NCI-H1436 treated with DMSO at 0.1 percent for 48 hours (cell line): ENCODE measurements around the gene KCNMA1.

Experiments used
- DNase-seq: peaks from one replicate; lab custom pipeline; 2025; lab: John Stamatoyannopoulos, UW

The KCNMA1 gene

DNA sequence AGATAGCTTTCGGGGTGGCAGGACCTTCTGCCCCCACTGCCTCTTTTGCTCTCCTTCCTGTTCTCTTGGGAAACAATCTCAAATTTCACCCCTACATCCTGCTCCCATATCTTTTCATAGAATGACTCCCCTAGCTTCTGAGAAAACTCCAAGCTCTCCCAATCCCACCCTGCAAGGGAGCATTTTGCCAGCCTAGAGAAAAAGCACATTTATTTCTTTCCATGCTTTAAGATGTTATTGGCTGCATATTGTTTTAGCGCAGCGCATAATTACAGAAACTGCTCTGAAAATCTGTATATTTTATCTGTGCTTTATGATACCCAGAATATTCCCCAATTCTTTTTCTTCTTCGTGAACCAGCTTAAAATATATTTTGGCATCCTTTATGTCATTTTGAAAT, 601.3 kb downstream of the KCNMA1 start:
- no peak for DNase-seq

- no peak for DNase-seq
Observed at GRCh38 chr10:77034795-77035194, 602.8 kb downstream of the KCNMA1 start.

GRCh38 chr10:77034240-77034639, 603.4 kb downstream of the KCNMA1 start:
- DNase-seq = no peak

GRCh38 chr10:77032188-77032570, 605.4 kb downstream of the KCNMA1 start:
- DNase-seq = no peak

GRCh38 chr10:77031531-77032187, 605.9 kb downstream of the KCNMA1 start:
- no peak for DNase-seq

DNA sequence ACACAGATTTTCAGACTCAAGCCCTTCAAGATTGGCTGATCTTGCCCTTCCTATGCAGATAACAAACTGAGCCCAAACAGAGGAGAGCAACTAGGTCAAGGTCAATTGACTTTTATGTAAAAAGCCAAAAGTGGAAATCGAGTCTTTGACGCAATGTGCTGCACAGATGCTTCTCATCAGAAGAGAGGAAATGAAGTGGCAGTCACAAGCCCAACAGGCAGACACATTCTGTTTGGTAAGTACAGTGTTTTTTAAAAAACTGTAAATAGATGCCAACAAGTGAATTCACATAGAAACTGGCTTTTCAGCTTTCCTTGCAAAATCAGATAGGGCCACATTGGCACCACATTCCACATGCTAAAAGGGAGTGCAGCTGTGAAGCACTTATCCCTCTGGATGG, 606.6 kb downstream of the KCNMA1 start:
- no peak for DNase-seq

- DNase-seq = no peak
Observed at GRCh38 chr10:77029777-77030717, 607.6 kb downstream of the KCNMA1 start.

DNA sequence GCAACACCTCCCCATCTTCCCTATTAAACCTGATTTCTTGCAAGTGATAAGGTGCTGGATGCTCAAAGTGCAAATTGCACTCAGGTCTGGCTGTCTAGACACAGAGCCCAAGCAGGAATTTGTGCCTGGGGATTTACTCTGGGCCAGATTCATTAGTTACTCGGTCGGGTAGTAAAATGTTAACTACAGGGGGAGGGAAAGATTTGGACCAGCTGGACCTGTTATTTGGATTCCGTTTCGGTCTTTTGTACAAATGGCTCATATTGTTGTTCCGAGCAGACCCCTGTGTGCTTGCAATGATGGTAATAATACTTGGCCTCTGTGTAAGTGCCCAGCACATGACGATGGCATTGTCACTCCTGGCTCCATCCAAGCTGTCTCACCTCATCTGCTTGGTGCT, 609.6 kb downstream of the KCNMA1 start:
- no peak for DNase-seq

DNA sequence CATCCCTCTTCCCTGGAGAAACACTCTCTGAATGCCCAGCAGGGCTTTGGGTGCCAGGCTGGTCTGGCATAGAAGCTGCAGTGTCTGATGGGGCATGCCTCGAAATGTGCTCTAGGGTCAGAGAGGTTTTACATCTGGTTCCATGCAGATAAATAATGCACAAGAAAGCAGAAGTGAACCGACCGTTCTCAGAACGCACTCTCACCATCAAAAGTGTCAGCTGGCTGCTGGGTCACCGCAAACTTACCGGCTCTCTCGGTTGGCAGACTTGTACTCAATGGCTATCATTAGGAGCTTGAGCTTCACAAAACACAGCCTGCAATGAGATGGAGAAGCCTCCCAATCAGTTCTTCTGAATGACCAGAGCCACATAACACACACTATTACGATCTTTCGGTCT, 610.0 kb downstream of the KCNMA1 start:
- no peak for DNase-seq

DNA sequence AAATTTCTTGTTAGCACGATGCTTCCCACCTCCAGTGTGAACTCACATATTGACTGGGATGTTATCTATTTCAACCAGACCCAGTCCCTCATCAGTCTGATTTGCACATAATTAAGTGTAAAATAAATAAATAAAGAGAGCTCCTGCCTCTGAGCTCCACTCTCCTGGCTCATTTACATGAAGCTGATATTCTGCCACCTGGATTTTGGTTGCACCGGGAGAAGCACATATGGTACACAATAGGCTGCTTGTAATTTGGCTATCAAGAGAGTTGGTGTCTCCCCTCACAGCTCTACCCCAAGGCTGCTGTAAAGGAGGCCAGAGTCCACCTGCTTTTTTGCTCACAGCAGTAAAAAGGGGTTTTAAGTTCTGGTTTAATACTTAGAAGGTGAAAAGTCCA, 610.5 kb downstream of the KCNMA1 start:
- DNase-seq = no peak

GRCh38 chr10:77026148-77026547, 611.5 kb downstream of the KCNMA1 start:
- DNase-seq = no peak

DNA sequence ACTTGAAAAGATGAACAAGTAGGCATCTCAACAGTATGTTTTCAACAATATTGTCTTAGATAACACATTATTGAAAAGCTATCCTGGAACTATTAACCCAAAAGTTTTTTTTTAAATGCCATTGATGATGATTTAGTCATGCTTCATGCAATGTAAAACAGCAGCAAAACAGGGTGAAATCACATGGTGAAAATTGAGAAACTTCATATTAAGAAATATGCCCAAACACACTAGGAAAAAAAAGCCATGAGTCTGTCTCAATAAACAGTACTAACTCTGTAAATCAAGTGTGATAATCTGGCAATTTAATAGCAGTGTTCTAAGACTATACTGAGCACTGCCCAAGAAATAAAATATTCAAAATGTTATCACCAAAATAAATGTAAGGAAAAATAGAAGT, 613.1 kb downstream of the KCNMA1 start:
- DNase-seq = no peak

DNA sequence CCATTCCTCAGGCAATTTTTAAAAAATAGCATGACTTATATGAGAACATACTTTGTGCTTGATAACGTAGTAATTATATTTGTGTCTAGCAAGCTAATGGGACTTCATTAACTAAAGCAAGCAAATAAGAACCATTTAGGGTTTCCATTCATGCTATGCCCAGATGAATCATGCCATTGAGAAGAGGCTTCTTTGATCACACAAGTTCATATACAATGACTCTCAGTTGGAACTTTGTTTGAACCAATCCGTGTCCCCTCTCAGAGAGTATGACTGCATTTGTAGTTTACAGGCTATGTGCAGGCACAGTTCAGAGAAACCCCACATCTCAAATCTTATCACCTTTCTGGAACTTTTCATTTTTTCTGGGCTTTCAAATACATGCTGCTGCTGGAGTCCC, 614.2 kb downstream of the KCNMA1 start:
- DNase-seq = no peak

DNA sequence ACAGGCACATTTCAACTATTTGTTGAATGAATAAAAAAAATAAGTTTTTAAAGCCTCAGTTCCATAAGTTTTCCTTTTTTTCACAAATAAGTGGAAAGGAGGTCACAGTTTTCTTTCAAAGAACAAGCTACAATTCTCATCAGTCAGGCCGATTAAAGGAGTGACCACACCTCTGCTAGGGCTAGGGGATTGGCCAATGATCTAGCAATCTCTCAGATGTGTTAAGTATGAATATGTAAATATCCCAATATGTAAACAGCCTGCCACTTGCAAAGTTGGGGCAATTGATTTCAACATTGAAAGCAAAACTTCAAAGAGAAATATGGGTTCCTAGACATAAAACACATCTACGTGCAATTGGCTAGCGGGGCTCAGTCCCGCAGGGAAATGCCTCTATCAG, 614.9 kb downstream of the KCNMA1 start:
- DNase-seq = no peak

DNA sequence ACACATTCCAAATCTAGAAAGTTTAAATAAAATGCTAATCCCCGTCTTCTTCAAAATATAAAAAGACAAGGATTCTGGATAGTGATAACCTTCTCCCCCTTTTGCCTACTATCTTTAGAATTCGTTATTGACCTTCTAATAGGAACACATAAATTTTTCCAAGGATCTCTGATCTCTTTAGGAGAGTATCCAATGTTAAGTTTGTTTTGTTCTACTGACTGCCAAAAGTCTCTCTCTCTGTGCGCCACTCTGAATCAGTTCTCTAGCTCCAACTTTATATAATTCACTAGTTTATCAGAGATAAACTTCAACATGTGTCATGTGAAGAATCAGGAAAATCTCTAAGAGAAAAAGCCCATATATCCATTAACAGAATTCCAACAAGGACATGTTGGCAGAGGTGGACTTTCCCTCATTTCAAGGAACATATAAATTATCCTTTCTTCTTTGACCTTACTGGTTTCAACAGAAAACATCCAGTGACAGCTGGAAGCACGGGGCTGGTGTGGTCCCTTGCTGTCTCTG, 615.6 kb downstream of the KCNMA1 start:
- DNase-seq = no peak

GRCh38 chr10:77020426-77021040, 617.1 kb downstream of the KCNMA1 start:
- no peak for DNase-seq

DNA sequence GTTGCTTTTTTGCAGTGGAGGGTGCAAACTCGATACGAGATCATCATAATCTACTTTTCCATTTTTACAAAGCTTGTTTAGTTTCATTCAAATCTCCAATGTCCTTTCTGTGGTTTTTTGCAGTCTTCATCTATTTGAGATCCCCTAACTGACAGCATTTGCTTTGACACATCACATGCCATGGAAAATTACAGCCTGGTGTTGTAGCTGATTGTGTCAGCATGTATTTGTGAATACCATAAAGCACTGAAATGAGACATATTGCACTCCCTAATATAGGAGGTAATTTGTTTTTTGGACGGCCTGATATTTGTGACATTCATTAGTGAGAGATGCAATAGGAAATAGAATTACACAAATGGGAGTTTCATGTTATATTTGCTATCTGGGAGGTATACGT, 620.8 kb downstream of the KCNMA1 start:
- DNase-seq = no peak

- DNase-seq = no peak
Observed at GRCh38 chr10:77016278-77016815, 621.3 kb downstream of the KCNMA1 start.

DNA sequence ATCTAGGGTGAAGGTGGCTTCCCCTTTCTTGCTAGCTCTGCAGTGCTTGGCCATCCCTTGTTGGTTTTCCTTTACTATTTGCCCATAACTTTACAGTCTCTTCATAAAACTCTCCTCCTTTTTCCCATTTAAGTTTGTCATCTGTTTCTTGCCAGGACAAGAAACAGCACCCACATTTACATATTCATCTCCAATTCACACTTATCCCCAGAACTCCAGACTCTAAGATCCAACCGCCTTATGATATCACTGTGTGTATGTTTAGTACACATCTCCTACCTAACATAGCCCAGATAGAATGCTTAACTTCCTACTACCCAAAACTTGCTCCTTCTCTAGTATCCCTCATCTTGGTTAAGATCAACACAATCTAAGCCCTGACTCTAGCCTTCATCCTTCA, 622.2 kb downstream of the KCNMA1 start:
- no peak for DNase-seq

- no peak for DNase-seq
Observed at GRCh38 chr10:77012812-77013500, 624.7 kb downstream of the KCNMA1 start.

GRCh38 chr10:77011874-77012811, 625.5 kb downstream of the KCNMA1 start:
- no peak for DNase-seq
